Measurements from ENCODE around the gene MAP3K1.

Gene MAP3K1

GRCh38 chr5:56893251-56893951, 78.1 kb downstream of the MAP3K1 start:
- DNase-seq (ENCODE audit: extremely low read depth, low read depth) = no peak
- H3K4me3 ChIP-seq (replicated peaks; ENCODE audit: low read depth, low read length) = no peak overlapping the region
- no peak for TF ChIP-seq CTCF (IDR thresholded peaks at IDR 0.05; ENCODE audit: low read depth, low read length, missing control alignments)

DNA sequence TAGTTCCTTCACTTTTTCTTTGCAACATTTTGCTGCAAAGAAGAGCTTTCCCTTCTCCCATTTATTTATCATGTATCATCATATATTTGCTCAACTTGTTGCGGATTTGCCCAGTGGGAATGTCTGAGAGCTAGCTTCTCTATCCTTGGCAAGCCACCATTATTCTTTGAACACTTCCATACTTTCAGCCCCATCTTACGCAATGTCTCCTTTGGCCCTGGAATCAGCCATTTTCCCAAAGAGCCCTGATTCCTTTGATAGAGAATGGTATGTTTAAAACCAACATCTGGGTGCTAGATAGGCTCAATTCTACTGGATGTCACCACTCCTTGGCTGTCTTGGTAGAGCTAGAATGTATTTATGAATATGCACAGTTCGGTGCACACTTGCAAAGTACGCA, 81.4 kb downstream of the MAP3K1 start:
- H3K4me3 ChIP-seq (replicated peaks; ENCODE audit: low read depth, low read length) = no peak overlapping the region
- TF ChIP-seq CTCF (IDR thresholded peaks at IDR 0.05; ENCODE audit: low read depth, low read length, missing control alignments) = no peak
- no peak for DNase-seq (ENCODE audit: extremely low read depth, low read depth)

- H3K4me3 ChIP-seq (replicated peaks; ENCODE audit: low read depth, low read length) = no peak overlapping the region
- TF ChIP-seq CTCF (IDR thresholded peaks at IDR 0.05; ENCODE audit: low read depth, low read length, missing control alignments) = no peak
- no peak for DNase-seq (ENCODE audit: extremely low read depth, low read depth)
Measured at GRCh38 chr5:56898213-56898612, 82.9 kb downstream of the MAP3K1 start.

DNA sequence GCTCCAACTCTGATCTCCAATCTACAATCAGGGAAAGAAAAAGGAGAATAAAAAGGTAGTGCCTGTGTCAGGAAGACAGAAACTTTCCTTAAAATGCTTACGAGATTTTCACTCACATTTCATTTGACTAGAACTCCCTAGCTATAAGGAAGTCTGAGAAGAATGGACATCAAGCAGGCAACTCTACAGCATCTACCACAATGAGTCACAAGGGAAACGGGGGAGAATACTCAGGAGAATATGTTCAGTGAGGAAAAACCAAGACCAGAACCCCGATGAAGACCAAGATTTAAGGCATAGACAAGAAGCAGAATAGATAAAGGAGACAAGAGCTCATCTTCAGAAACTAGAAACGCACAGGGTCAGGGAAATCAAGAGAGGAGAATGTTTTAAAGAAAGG, 85.0 kb downstream of the MAP3K1 start:
- no peak for DNase-seq (ENCODE audit: extremely low read depth, low read depth)
- H3K4me3 ChIP-seq (replicated peaks; ENCODE audit: low read depth, low read length) = no peak overlapping the region
- no peak for TF ChIP-seq CTCF (IDR thresholded peaks at IDR 0.05; ENCODE audit: low read depth, low read length, missing control alignments)

DNA sequence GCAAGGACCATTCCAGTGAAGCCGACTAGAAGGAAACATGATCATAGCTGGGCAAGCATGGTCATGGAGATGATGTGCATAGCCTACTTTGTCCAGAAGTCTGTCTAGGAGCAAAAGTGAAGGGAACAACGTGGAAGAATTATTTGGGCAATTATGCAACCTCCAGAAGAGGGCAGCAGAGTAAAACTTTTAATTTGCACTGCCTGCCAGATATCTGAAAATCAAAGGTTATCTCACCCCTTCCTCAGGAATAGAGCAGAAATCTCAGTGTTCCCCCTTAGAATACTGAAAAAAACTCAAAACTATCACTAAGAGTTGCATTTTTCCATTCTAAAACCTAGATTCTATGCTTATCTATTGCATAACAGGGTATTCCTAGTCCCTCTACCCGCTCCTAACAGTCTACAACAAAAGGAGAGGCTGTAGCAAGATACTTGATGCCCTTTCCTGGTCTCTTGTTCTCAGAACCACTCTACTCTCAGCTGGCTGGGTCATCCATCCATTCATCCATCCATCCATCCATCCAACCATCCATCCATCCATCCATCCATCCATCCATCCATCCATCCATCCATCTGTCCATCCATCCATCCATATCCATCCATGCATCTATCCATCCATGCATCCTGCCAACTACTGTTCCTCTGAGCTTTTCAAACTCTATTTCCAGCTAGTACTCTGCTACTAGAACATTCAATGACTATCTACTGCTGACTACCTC, 85.7 kb downstream of the MAP3K1 start:
- H3K4me3 ChIP-seq (replicated peaks; ENCODE audit: low read depth, low read length) = no peak overlapping the region
- TF ChIP-seq CTCF (IDR thresholded peaks at IDR 0.05; ENCODE audit: low read depth, low read length, missing control alignments) = peak; percentile 55
- peak; percentile 26 for DNase-seq (ENCODE audit: extremely low read depth, low read depth)

DNA sequence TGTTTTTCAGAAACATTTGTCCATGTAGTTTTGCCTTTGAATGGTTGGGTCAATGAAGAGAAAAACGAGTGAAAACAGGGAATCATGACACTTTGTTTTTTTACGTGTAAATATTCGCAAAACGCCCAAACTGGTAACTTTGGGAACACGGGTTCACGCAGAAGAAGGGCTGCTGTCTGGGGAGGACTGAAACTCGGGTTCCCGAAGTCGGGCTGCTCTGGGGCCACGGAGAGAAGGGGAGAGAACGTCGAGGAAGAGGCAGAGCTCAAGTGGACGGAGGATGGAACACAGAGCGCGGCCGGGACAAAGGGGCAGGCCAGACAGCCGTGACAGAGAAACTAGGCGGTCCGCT, 93.6 kb downstream of the MAP3K1 start:
- no peak for TF ChIP-seq CTCF (IDR thresholded peaks at IDR 0.05; ENCODE audit: low read depth, low read length, missing control alignments)

More for the DNA sequence above, 93.6 kb downstream of the MAP3K1 start:
- H3K4me3 ChIP-seq (replicated peaks; ENCODE audit: low read depth, low read length) = peak overlapping the region; percentile 60
- no peak for DNase-seq (ENCODE audit: extremely low read depth, low read depth)
